Hepatocyte (in vitro differentiated cells): ENCODE data around the gene ALG12. TPM values are rescaled to one million over a fixed set of nuclear protein-coding genes. Genes with fewer than 3 reads are reported as not detected.

ENCODE experiments used
- DNase-seq: peaks from one replicate; pipeline ENCODE4 v3.0.0-alpha.2; 2016; ENCODE audit warnings: low spot score
- H2AFZ ChIP-seq: fragments of 200-600 bp; sonication (generic); 2 replicates; pipeline ENCODE4 v1.6.0; 2016; ENCODE audit warnings: antibody characterized with exemption, mild to moderate bottlenecking
- H3K27ac ChIP-seq: fragments of 200-600 bp; sonication (generic); 2 replicates; pipeline ENCODE4 v1.5.1; 2016; ENCODE audit warnings: mild to moderate bottlenecking
- H3K27me3 ChIP-seq: fragments of 200-600 bp; sonication (generic); 2 replicates; pipeline ENCODE4 v1.6.1; 2016
- H3K36me3 ChIP-seq: fragments of 200-600 bp; sonication (generic); replicated peaks from 2 replicates; pipeline ENCODE4 v1.5.1; 2016; ENCODE audit warnings: low read depth; ENCODE audit not compliant: insufficient read depth
- H3K4me1 ChIP-seq: fragments of 200-600 bp; sonication (generic); 2 replicates; pipeline ENCODE4 v1.5.1; 2016; ENCODE audit warnings: mild to moderate bottlenecking, moderate library complexity; ENCODE audit not compliant: insufficient read depth
- H3K4me2 ChIP-seq: fragments of 200-600 bp; sonication (generic); 2 replicates; pipeline ENCODE4 v1.6.0; 2016
- H3K4me3 ChIP-seq: fragments of 200-600 bp; sonication (generic); 2 replicates; pipeline ENCODE4 v1.5.1; 2016; ENCODE audit warnings: mild to moderate bottlenecking
- H3K79me2 ChIP-seq: fragments of 200-600 bp; sonication (generic); 2 replicates; pipeline ENCODE4 v1.6.0; 2017; ENCODE audit warnings: mild to moderate bottlenecking
- H3K9me2 ChIP-seq: fragments of 200-600 bp; sonication (generic); replicated peaks from 2 replicates; pipeline ENCODE4 v1.6.0; 2017; ENCODE audit warnings: mild to moderate bottlenecking; ENCODE audit not compliant: insufficient read depth
- H3K9me3 ChIP-seq: fragments of 200-600 bp; sonication (generic); 2 replicates; pipeline ENCODE4 v1.5.1; 2016; ENCODE audit warnings: low read depth, mild to moderate bottlenecking
- H4K20me1 ChIP-seq: fragments of 200-600 bp; sonication (generic); 2 replicates; pipeline ENCODE4 v1.6.0; 2016; ENCODE audit warnings: mild to moderate bottlenecking; ENCODE audit not compliant: insufficient read depth, poor library complexity, severe bottlenecking
- CTCF ChIP-seq: fragments of 200-600 bp; sonication (generic); IDR thresholded peaks from 2 replicates; pipeline ENCODE4 v1.5.1; 2016; ENCODE audit warnings: antibody characterized with exemption, mild to moderate bottlenecking; ENCODE audit not compliant: poor library complexity
- EZH2 ChIP-seq: fragments of 200-600 bp; sonication (generic); IDR thresholded peaks from 2 replicates; pipeline ENCODE4 v1.6.1; 2016; ENCODE audit warnings: antibody characterized with exemption, mild to moderate bottlenecking, borderline replicate concordance
- EZH2phosphoT487 ChIP-seq: fragments of 200-600 bp; sonication (generic); IDR thresholded peaks from one replicate; pipeline ENCODE4 v1.6.1; 2018; ENCODE audit warnings: antibody characterized with exemption, mild to moderate bottlenecking, low read depth, moderate library complexity; ENCODE audit not compliant: unreplicated experiment, severe bottlenecking
- WGBS: methylation state at CpG from one replicate; pipeline ENCODE4 v1.1.6; 2016; ENCODE audit warnings: low lambda C conversion rate; ENCODE audit errors: missing lambda C conversion rate; 5-methylcytosine and 5-hydroxymethylcytosine counted together
- polyA plus RNA-seq: library from polyadenylated mRNA; unstranded; fragments of >200 nt; fragmentation: Nextera tagmentation; extraction: Ambion mirVana; gene quantifications from 2 replicates; pipeline ENCODE4 v1.2.1, GENCODE V29; 2016
- total RNA-seq: library from RNA; depleted of rRNA; stranded (reverse); fragments of >200 nt; gene quantifications from 2 replicates; pipeline ENCODE4 v1.2.3, GENCODE V29; 2014

The ALG12 gene
- total and polyA plus RNA-seq, 2 experiments from 2014 or later, result 30.8 to 69.6 TPM

DNA sequence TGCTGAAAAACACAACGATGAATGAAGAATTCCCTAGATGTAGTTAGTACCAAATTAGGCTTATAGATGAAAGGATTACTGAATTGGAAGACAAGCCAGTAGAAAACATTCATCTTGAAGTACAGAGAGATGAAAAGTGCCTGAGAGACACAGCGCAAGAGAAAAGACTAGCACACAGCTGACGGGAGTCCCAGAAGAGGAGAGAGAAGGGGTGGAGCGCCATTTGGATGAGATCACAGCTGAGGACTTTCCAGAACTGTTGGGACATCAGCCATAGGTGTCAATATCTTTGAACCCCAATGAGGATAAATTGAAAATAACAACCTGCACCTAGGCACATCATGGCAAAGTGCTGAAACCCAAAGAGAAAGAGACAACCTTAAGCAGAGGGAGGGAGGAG, 25.2 kb downstream of the ALG12 start:
- no peak for TF ChIP-seq EZH2
- TF ChIP-seq EZH2phosphoT487, result no peak
- H2AFZ ChIP-seq, result no peak overlapping the region
- no peaks in the 10 kb centered on the region for H3K9me3 ChIP-seq
- H4K20me1 ChIP-seq, result no peaks in the 10 kb centered on the region
- H3K79me2 ChIP-seq, result peaks cover 30% of the 10 kb centered on the region
- no peaks in the 10 kb centered on the region for H3K36me3 ChIP-seq
- no peak overlapping the region for H3K4me3 ChIP-seq
- no peaks in the 10 kb centered on the region for H3K9me2 ChIP-seq
- H3K27me3 ChIP-seq, result no peaks in the 10 kb centered on the region
- H3K4me2 ChIP-seq, result no peak overlapping the region
- no peak for DNase-seq
- WGBS, result 97% methylated on average over 4 of the region's 4 CpGs
- H3K4me1 ChIP-seq, result no peaks in the 10 kb centered on the region
- no peak overlapping the region for H3K27ac ChIP-seq

- Histone ChIP-seq H3K4me3 (no peak overlapping the region), H3K36me3 (no peaks in the 10 kb centered on the region), H3K9me2 (no peaks in the 10 kb centered on the region), H3K27me3 (no peaks in the 10 kb centered on the region), H3K9me3 (no peaks in the 10 kb centered on the region), H3K27ac (no peak overlapping the region), H2AFZ (no peak overlapping the region), H3K4me2 (no peak overlapping the region), H3K4me1 (no peaks in the 10 kb centered on the region), H3K79me2 (peaks cover 37% of the 10 kb centered on the region), H4K20me1 (no peaks in the 10 kb centered on the region)
- DNase-seq, result no peak
- TF ChIP-seq EZH2 (no peak), EZH2phosphoT487 (no peak), CTCF (no peak)
- 97% methylated on average over 4 of the region's 4 CpGs for WGBS
These were observed 25.9 kb downstream of the ALG12 start for GRCh38 chr22:49892226-49892899.

GRCh38 chr22:49889071-49889470, 29.2 kb downstream of the ALG12 start:
- H3K4me2 ChIP-seq, result no peak overlapping the region
- no peaks in the 10 kb centered on the region for H3K4me1 ChIP-seq
- TF ChIP-seq EZH2phosphoT487 (no peak), EZH2 (no peak)
- no peak overlapping the region for H3K27ac ChIP-seq
- no peaks in the 10 kb centered on the region for H3K36me3 ChIP-seq
- H3K9me3 ChIP-seq, result no peaks in the 10 kb centered on the region
- H3K4me3 ChIP-seq, result no peak overlapping the region
- no peak overlapping the region for H2AFZ ChIP-seq
- H4K20me1 ChIP-seq, result no peaks in the 10 kb centered on the region
- H3K9me2 ChIP-seq, result no peaks in the 10 kb centered on the region
- 96% methylated on average over 5 of the region's 5 CpGs for WGBS
- DNase-seq, result no peak
- H3K27me3 ChIP-seq, result no peaks in the 10 kb centered on the region
- peaks cover 60% of the 10 kb centered on the region for H3K79me2 ChIP-seq

DNA sequence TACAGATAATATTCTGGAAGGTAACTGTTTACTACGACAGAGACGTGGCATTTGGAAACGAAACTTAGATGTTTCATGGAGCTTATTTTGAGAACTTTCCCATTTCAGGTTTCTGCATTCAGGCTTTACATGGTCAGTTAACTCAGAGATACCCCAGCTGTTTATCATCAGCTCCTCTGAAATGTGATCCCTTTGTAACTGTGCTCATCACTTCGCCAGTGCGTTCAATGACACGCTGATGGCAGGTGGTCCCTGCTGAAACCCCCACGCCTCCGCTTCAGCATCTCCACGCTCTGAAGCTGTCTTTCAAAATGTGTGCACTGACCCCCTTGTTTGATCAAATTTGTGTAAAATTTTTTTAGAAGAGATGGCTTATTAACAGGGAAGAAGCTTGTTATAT, 30.5 kb downstream of the ALG12 start:
- no peaks in the 10 kb centered on the region for H3K9me2 ChIP-seq
- H3K27ac ChIP-seq, result no peak overlapping the region
- no peak overlapping the region for H2AFZ ChIP-seq
- H3K4me2 ChIP-seq, result no peak overlapping the region
- H3K36me3 ChIP-seq, result no peaks in the 10 kb centered on the region
- no peaks in the 10 kb centered on the region for H4K20me1 ChIP-seq
- H3K9me3 ChIP-seq, result no peaks in the 10 kb centered on the region
- no peaks in the 10 kb centered on the region for H3K27me3 ChIP-seq
- no peak for DNase-seq
- peaks cover 74% of the 10 kb centered on the region for H3K79me2 ChIP-seq
- no peak for TF ChIP-seq CTCF
- H3K4me3 ChIP-seq, result no peak overlapping the region
- H3K4me1 ChIP-seq, result no peaks in the 10 kb centered on the region
- whole genome bisulfite sequencing, result 91% methylated on average over 9 of the region's 9 CpGs
